Daoy (cell line): ENCODE data around the gene TLCD3A. TPM values are rescaled to one million over a fixed set of nuclear protein-coding genes. Genes with fewer than 3 reads are reported as not detected.
"Not testable (repeated sequence)": the region's sequence is repeated elsewhere in the genome, so short reads cannot be mapped to it uniquely, and the experiment has no call there.

ENCODE experiments used
- DNase-seq: peaks from one replicate; pipeline ENCODE4 v3.0.0-alpha.2; 2015; ENCODE audit warnings: low read depth
- total RNA-seq: library from RNA; depleted of rRNA; stranded (reverse); fragments of >200 nt; shearing (Covaris generic); gene quantifications from 2 replicates; pipeline ENCODE4 v1.2.3, GENCODE V29; 2014; rRNA removed

Gene TLCD3A
- total RNA-seq = 18.7 and 21.0 TPM in 2 replicates

GRCh38 chr17:732067-732901 lies at the start of gene TLCD3A:
TLCD3A (plus strand) TSS chr17:732596; CDS start chr17:732648, 52 bp downstream.
- peak; percentile 78 for DNase-seq

GRCh38 chr17:683040-683439 lies 49.4 kb upstream of the TLCD3A start:
- no peak for DNase-seq

GRCh38 chr17:683499-684254 lies 48.7 kb upstream of the TLCD3A start:
- DNase-seq = no peak

- DNase-seq = no peak
These were observed 47.4 kb upstream of the TLCD3A start for GRCh38 chr17:685006-685405.

GRCh38 chr17:688100-688989 lies 44.1 kb upstream of the TLCD3A start:
- no peak for DNase-seq

GRCh38 chr17:689556-690275 lies 42.7 kb upstream of the TLCD3A start:
- no peak for DNase-seq

GRCh38 chr17:690361-690760 lies 42.0 kb upstream of the TLCD3A start:
- DNase-seq = no peak

- peak; percentile 73 for DNase-seq
These were observed 41.0 kb upstream of the TLCD3A start for GRCh38 chr17:691423-691822.

- peak; percentile 58 for DNase-seq
These were observed 40.3 kb upstream of the TLCD3A start for GRCh38 chr17:692116-692515.

GRCh38 chr17:693791-694638 lies 38.4 kb upstream of the TLCD3A start:
- peak; percentile 96 for DNase-seq

- no peak for DNase-seq
These were observed 36.0 kb upstream of the TLCD3A start for GRCh38 chr17:696369-696768.

- DNase-seq = no peak
These were observed 34.7 kb upstream of the TLCD3A start for GRCh38 chr17:697682-698081.

- DNase-seq = not testable (repeated sequence)
These were observed 34.3 kb upstream of the TLCD3A start for GRCh38 chr17:698096-698495.

- DNase-seq = no peak
These were observed 33.1 kb upstream of the TLCD3A start for GRCh38 chr17:699345-699744.

- no peak for DNase-seq
These were observed 31.8 kb upstream of the TLCD3A start for GRCh38 chr17:700504-701094.

GRCh38 chr17:703081-703875 lies 29.1 kb upstream of the TLCD3A start:
- no peak for DNase-seq

GRCh38 chr17:704111-704864 lies 28.1 kb upstream of the TLCD3A start:
- DNase-seq = no peak

- DNase-seq = no peak
These were observed 27.4 kb upstream of the TLCD3A start for GRCh38 chr17:705011-705410.
